Subcutaneous abdominal adipose tissue (tissue), 5 donors: ENCODE measurements around the gene MCF2L2.

Experiments
- H3K27ac ChIP-seq: one replicate; pipeline ENCODE4 v1.7.0; 2013; ENCODE audit warnings: low read depth, mild to moderate bottlenecking, inconsistent platforms, low read length, moderate library complexity
- H3K27me3 ChIP-seq, 5 donors: one replicate each; pipeline ENCODE4 v1.7.0; 2013; ENCODE audit warnings: low read length in 5 of 5, inconsistent platforms in 1 of 5; ENCODE audit not compliant: control insufficient read depth in 5 of 5, insufficient read depth in 4 of 5
- H3K36me3 ChIP-seq, 5 donors: one replicate each; pipeline ENCODE4 v1.7.0; 2013; ENCODE audit warnings: low read length in 5 of 5; ENCODE audit not compliant: control insufficient read depth in 5 of 5, insufficient read depth in 5 of 5
- H3K4me1 ChIP-seq, 5 donors: one replicate each; pipeline ENCODE4 v1.7.0; 2013; ENCODE audit warnings: low read length in 5 of 5, mild to moderate bottlenecking in 3 of 5, moderate library complexity in 1 of 5; ENCODE audit not compliant: control insufficient read depth in 5 of 5, insufficient read depth in 5 of 5
- H3K4me3 ChIP-seq, 5 donors: one replicate each; pipeline ENCODE4 v1.7.0; 2013; ENCODE audit warnings: low read length in 5 of 5, low read depth in 1 of 5
- H3K9ac ChIP-seq, 5 donors: one replicate each; pipeline ENCODE4 v1.7.0; 2013; ENCODE audit warnings: low read length in 5 of 5, mild to moderate bottlenecking in 4 of 5, moderate library complexity in 3 of 5
- H3K9me3 ChIP-seq, 5 donors: one replicate each; pipeline ENCODE4 v1.7.0; 2013; ENCODE audit warnings: low read length in 5 of 5; ENCODE audit not compliant: control insufficient read depth in 5 of 5
- donor health status: healthy.
- donor health status: healthy.
- donor health status: healthy.
- donor health status: healthy.
- donor health status: healthy.

MCF2L2 gene

GRCh38 chr3:183306798-183307671 is 121.4 kb downstream of the MCF2L2 start:
- Histone ChIP-seq H3K27me3 (no peaks in the 10 kb centered on the region), H3K4me3 (no peak overlapping the region), H3K9me3 (no peaks in the 10 kb centered on the region), H3K27ac (no peak overlapping the region), H3K9ac (no peak overlapping the region), H3K36me3 (no peaks in the 10 kb centered on the region), H3K4me1 (peaks cover 0 to 31% (median 11%) of the 10 kb centered on the region in 5 donors)

GRCh38 chr3:183303690-183304089 is 124.7 kb downstream of the MCF2L2 start:
- Histone ChIP-seq H3K9me3 (no peaks in the 10 kb centered on the region), H3K9ac (no peak overlapping the region), H3K36me3 (no peaks in the 10 kb centered on the region), H3K4me1 (peaks cover 0 to 28% (median 10%) of the 10 kb centered on the region in 5 donors), H3K27me3 (no peaks in the 10 kb centered on the region), H3K4me3 (no peak overlapping the region), H3K27ac (no peak overlapping the region)

- Histone ChIP-seq H3K9ac (no peak overlapping the region), H3K9me3 (no peaks in the 10 kb centered on the region), H3K4me1 (peaks cover 0 to 18% (median 13%) of the 10 kb centered on the region in 5 donors), H3K4me3 (peak overlapping the region in 1 of 5 donors; percentile 0), H3K27ac (no peak overlapping the region), H3K36me3 (no peaks in the 10 kb centered on the region), H3K27me3 (no peaks in the 10 kb centered on the region)
Measured at GRCh38 chr3:183301937-183302580, 126.4 kb downstream of the MCF2L2 start.

GRCh38 chr3:183300996-183301562 is 127.3 kb downstream of the MCF2L2 start:
- no peak overlapping the region for H3K4me3 ChIP-seq
- no peak overlapping the region for H3K9ac ChIP-seq
- no peaks in the 10 kb centered on the region for H3K36me3 ChIP-seq
- H3K27me3 ChIP-seq: no peaks in the 10 kb centered on the region
- H3K4me1 ChIP-seq: peaks cover 0 to 16% (median 10%) of the 10 kb centered on the region in 5 donors
- H3K9me3 ChIP-seq: no peaks in the 10 kb centered on the region
- no peak overlapping the region for H3K27ac ChIP-seq

- no peaks in the 10 kb centered on the region for H3K9me3 ChIP-seq
- no peak overlapping the region for H3K27ac ChIP-seq
- no peaks in the 10 kb centered on the region for H3K36me3 ChIP-seq
- no peak overlapping the region for H3K4me3 ChIP-seq
- H3K9ac ChIP-seq: no peak overlapping the region
- H3K27me3 ChIP-seq: no peaks in the 10 kb centered on the region
- H3K4me1 ChIP-seq: peaks cover 0 to 20% (median 19%) of the 10 kb centered on the region in 5 donors
Measured at GRCh38 chr3:183299976-183300375, 128.4 kb downstream of the MCF2L2 start.

- Histone ChIP-seq H3K4me1 (peaks cover 0 to 20% (median 19%) of the 10 kb centered on the region in 5 donors), H3K9me3 (no peaks in the 10 kb centered on the region), H3K27ac (no peak overlapping the region), H3K4me3 (no peak overlapping the region), H3K36me3 (no peaks in the 10 kb centered on the region), H3K9ac (no peak overlapping the region), H3K27me3 (no peaks in the 10 kb centered on the region)
Measured at GRCh38 chr3:183298701-183299153, 129.7 kb downstream of the MCF2L2 start.

- H3K36me3 ChIP-seq: no peaks in the 10 kb centered on the region
- no peak overlapping the region for H3K27ac ChIP-seq
- H3K27me3 ChIP-seq: no peaks in the 10 kb centered on the region
- peaks cover 0 to 19% (median 13%) of the 10 kb centered on the region in 5 donors for H3K4me1 ChIP-seq
- H3K9ac ChIP-seq: no peak overlapping the region
- H3K4me3 ChIP-seq: no peak overlapping the region
- H3K9me3 ChIP-seq: no peaks in the 10 kb centered on the region
Measured at GRCh38 chr3:183296944-183297343, 131.5 kb downstream of the MCF2L2 start.

GRCh38 chr3:183295211-183295610 is 133.2 kb downstream of the MCF2L2 start:
- Histone ChIP-seq H3K4me1 (peaks cover 0 to 19% (median 13%) of the 10 kb centered on the region in 5 donors), H3K27me3 (no peaks in the 10 kb centered on the region), H3K36me3 (no peaks in the 10 kb centered on the region), H3K9me3 (no peaks in the 10 kb centered on the region), H3K9ac (no peak overlapping the region), H3K27ac (peak overlapping the region; percentile 39), H3K4me3 (no peak overlapping the region)

- H3K27me3 ChIP-seq: no peaks in the 10 kb centered on the region
- peaks cover 0 to 17% (median 10%) of the 10 kb centered on the region in 5 donors for H3K4me1 ChIP-seq
- no peak overlapping the region for H3K4me3 ChIP-seq
- H3K27ac ChIP-seq: no peak overlapping the region
- H3K9ac ChIP-seq: no peak overlapping the region
- no peaks in the 10 kb centered on the region for H3K9me3 ChIP-seq
- no peaks in the 10 kb centered on the region for H3K36me3 ChIP-seq
Measured at GRCh38 chr3:183293966-183294365, 134.5 kb downstream of the MCF2L2 start.
